Epithelial cell of proximal tubule (primary cell): ENCODE measurements around the gene OR2V2. TPM values are rescaled to one million over a fixed set of nuclear protein-coding genes. Genes with fewer than 3 reads are reported as not detected.
"Not testable (repeated sequence)": the region's sequence is repeated elsewhere in the genome, so short reads cannot be mapped to it uniquely, and the experiment has no call there.

Experiments
- DNase-seq: peaks from one replicate; pipeline ENCODE4 v3.0.0-alpha.2; 2011; ENCODE audit warnings: low read depth
- H3K4me3 ChIP-seq: 2 replicates; pipeline ENCODE4 v1.5.1; 2011; ENCODE audit warnings: low read depth, mild to moderate bottlenecking, low read length
- total RNA-seq: library from RNA; depleted of rRNA; stranded (reverse); fragments of >200 nt; gene quantifications from 2 replicates; pipeline ENCODE4 v1.2.3, GENCODE V29; 2015
- TF ChIP-seq, protein P1 (sequence below): conservative IDR thresholded peaks from 2 replicates; pipeline ENCODE4 v1.5.1; 2012; ENCODE audit warnings: low read depth, mild to moderate bottlenecking, low read length

The OR2V2 gene
- total RNA-seq, 1 donor from 2014 or later, result not detected

DNA sequence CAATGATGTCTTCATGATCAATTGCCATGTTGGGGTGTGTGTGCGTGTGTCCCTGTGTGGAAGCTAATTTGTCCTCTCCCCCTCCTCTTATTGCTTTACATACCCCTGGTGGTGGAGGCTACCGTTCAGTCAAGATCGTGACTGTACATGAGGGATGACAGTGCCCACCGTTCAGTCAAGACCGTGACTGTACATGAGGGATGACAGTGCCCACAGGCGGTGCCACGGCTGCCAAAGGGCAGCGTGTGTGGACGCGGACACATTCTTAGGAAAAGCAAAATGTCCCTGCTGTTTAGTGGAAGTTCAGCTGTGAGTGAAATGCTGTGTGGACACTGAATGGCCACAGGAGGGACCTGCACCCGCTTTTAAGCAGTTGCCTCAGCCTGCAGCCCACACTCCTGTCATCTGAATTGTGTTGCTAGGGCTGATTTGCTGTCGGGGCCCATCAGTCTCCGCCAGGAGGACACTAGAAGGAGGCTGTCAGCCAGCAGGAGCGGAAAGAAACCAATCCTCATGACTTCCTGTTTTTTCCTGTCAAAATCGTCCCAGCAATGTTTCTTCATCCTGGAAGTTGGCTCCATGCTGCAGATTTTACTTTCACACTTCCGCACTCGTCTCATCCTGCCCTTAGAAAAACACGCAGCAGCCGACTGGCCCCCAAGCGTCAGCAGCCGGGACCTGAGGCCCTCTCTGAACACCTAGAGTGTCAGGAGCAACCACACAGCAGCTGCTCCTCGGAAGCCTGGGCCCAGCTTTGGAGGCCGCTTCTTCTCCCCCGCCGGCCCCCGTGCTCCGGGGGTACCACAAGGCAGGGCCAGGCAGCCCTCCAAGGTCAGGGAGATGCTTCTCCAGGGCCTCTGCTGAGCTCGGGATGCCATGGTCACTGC, 25.5 kb upstream of the OR2V2 start:
- H3K4me3 ChIP-seq, result no peak overlapping the region
- TF ChIP-seq, protein P1, sequence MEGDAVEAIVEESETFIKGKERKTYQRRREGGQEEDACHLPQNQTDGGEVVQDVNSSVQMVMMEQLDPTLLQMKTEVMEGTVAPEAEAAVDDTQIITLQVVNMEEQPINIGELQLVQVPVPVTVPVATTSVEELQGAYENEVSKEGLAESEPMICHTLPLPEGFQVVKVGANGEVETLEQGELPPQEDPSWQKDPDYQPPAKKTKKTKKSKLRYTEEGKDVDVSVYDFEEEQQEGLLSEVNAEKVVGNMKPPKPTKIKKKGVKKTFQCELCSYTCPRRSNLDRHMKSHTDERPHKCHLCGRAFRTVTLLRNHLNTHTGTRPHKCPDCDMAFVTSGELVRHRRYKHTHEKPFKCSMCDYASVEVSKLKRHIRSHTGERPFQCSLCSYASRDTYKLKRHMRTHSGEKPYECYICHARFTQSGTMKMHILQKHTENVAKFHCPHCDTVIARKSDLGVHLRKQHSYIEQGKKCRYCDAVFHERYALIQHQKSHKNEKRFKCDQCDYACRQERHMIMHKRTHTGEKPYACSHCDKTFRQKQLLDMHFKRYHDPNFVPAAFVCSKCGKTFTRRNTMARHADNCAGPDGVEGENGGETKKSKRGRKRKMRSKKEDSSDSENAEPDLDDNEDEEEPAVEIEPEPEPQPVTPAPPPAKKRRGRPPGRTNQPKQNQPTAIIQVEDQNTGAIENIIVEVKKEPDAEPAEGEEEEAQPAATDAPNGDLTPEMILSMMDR, result no peak
- no peak for DNase-seq

DNA sequence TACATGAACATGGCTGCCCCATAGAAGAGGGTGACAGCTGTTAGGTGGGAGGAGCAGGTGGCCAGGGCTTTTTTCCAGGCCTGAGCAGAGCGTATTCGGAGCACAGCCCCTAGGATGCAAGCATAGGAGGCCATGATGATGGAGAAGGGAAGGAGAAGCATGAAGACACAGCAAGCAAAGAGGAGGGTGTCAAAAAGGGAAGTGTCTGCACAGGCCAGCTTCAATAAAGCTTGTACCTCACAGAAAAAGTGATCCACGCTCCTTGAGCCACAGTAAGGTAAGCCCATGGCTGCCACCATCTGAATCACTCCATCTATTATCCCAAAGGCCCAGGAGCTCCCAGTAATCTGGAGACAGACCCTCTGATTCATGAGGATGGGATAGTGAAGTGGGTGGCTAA, 22.9 kb upstream of the OR2V2 start:
- TF ChIP-seq, protein P1, result no peak
- DNase-seq, result no peak
- H3K4me3 ChIP-seq, result no peak overlapping the region

DNA sequence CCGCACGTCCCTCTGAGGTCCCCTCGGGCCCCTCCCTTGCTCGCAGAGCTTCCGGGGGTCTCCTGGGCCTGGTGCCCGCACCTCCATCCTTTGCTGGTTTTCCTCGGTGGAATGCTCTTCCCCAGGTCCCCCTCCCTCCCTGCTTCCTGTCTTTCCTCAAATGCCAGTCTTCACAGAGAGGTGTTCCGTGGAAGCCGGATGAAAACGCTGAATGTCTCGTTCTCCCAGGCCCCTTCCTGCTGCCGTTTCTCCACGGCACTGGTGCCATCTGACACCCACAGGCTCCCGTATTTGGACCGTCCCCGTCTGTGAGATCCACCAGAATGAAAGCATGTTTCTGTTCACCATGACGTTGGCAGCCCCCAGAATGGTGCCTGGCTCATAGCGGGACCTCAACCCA, 20.5 kb upstream of the OR2V2 start:
- no peak overlapping the region for H3K4me3 ChIP-seq
- DNase-seq, result no peak
- TF ChIP-seq, protein P1, result no peak

DNA sequence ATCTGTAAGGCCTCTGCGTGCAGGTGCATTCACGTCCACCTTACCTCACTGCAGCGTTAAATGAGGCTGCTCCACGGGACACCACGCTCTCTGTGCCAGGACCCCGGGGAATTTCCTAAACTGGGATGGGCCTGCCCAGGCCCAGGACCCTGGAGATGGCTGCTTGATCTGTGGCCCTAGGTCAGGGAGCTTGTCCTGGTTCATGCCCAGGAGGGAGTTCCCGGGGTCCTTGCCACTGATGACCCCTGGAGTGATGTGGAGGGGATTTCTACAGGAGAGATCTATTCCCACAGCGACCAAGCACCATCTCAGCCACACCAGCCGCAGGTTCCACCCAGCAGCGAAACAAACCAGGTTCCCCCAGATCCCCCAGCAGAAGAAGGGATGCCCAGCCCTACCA, 19.9 kb upstream of the OR2V2 start:
- TF ChIP-seq, protein P1, result no peak
- no peak overlapping the region for H3K4me3 ChIP-seq
- DNase-seq, result no peak

DNA sequence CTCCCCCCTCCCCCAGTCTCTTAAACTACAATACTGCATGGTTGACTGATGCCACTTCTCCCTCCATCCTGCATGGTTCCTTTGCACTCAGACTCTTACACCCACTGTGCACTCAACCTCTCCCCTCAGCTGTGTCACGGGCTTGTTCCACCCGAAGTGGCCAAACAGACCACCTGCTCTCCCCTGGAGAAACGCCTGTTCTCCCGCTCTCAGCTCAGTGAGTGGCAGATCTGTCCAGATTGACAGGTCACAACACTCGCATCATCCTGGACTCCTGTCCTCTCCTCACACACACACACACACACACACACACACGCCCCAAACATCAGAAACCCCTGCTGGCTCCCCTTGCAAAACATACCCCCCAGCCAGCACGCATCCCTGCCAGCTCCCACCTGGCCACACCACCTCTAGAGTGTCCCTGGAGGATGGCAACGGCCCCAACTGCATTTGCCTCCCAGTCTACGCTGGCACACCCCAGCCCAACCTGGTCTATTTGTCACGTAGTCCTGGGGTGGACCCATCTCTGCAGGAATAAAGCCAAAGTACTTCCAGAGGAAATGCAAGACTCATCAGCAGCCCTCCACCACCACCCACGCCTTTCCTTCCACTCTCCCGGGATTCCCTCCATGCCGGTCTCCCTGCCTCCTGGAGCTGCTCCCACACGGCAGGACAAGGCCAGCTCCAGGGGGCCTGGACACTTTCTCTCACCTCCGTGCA, 19.3 kb upstream of the OR2V2 start:
- no peak for DNase-seq
- TF ChIP-seq, protein P1, result no peak
- H3K4me3 ChIP-seq, result no peak overlapping the region

DNA sequence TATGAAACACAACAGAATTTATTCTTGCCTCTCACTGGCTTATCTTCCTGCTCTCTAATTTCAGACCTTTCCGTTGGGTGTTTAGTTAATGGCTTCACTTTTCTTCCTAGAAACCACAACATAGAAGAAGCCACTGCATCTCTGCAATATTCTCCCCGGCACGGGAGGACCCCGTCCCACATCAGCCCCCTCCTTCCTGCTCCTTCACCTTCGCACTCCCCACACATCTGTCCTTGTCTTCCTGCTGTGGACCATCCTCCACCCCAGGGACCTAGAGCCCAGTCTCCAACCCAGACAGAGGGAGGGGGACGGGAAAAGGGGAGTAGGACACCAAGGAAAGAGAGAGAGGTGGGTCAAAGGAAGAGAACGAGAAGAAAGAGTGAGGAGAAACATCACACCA, 17.8 kb upstream of the OR2V2 start:
- H3K4me3 ChIP-seq, result no peak overlapping the region
- TF ChIP-seq, protein P1, result no peak
- DNase-seq, result no peak

DNA sequence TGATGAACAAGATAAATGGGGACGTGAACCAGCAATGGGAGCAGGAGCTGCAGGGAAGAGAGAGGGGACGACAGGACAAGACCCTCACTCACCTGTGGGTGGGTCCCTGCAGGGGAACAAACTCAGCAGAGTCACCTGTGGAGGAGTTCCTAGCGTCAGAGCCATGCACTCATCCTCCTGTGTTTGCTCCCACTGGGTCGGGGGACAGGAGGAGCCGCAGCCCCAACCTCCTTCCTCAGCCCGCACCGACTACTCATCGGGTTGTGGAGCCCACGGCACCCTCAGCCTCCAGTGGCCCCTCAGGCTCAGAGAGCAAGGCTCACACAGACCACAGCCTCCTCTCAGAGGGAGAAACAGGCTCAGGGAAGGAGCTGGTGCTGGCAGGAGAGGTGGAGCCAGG, 17.3 kb upstream of the OR2V2 start:
- H3K4me3 ChIP-seq, DNase-seq: not testable (repeated sequence)
